Testis (tissue), 2 donors: ENCODE data around the gene SMAD3.

ENCODE experiments used
- CTCF ChIP-seq, 3 experiments: fragments of 450-650 bp in 2 of 3; fragments of 200-600 bp in 1 of 3; sonication (generic) in 1 of 3; IDR thresholded peaks; one replicate each; pipeline ENCODE4 v1.5.1; 2016 to 2019; ENCODE audit warnings: antibody characterized with exemption in 3 of 3, mild to moderate bottlenecking in 2 of 3, moderate library complexity in 1 of 3
- POLR2A ChIP-seq: fragments of 450-650 bp; IDR thresholded peaks from one replicate; pipeline ENCODE4 v1.6.1; 2017; ENCODE audit warnings: antibody characterized with exemption, mild to moderate bottlenecking, moderate library complexity

- TF ChIP-seq POLR2A, result no peak
- no peak for TF ChIP-seq CTCF (IDR thresholded peaks at IDR 0.05)
These were observed 53.9 kb downstream of the SMAD3 start for GRCh38 chr15:67119238-67119846.
